CD4-positive, CD25-positive, alpha-beta regulatory T cell (primary cell): ENCODE data around the gene GPHA2. TPM values are rescaled to one million over a fixed set of nuclear protein-coding genes. Genes with fewer than 3 reads are reported as not detected.

ENCODE experiments used
- ATAC-seq, 2 donors: fragments of 150-1000 bp; cut with Tn5 transposase; one replicate each; pipeline ENCODE4 v1.10.0; 2021; ENCODE audit warnings: low read depth in 2 of 2, moderate number of reproducible peaks in 2 of 2, moderate library complexity in 1 of 2
- DNase-seq, 3 donors: peaks; one replicate each; pipeline versions ENCODE4 v3.0.0 to v3.0.0-alpha.2; 2012 to 2022; ENCODE audit warnings: mixed read lengths in 1 of 3
- H3K27ac ChIP-seq: one replicate; pipeline ENCODE4 v1.7.0; 2013; ENCODE audit warnings: mild to moderate bottlenecking, low read length; ENCODE audit not compliant: insufficient read depth, poor library complexity, severe bottlenecking
- H3K27me3 ChIP-seq: one replicate; pipeline ENCODE4 v1.7.0; 2013; ENCODE audit warnings: low read length; ENCODE audit not compliant: control insufficient read depth, insufficient read depth
- H3K36me3 ChIP-seq: one replicate; pipeline ENCODE4 v1.7.0; 2013; ENCODE audit warnings: mild to moderate bottlenecking, low read length, moderate library complexity; ENCODE audit not compliant: control insufficient read depth, insufficient read depth
- H3K4me1 ChIP-seq: 2 replicates; pipeline ENCODE4 v1.7.0; 2013; ENCODE audit warnings: mild to moderate bottlenecking, low read length; ENCODE audit not compliant: insufficient read depth, control insufficient read depth, poor library complexity, severe bottlenecking
- H3K4me3 ChIP-seq: one replicate; pipeline ENCODE4 v1.7.0; 2013; ENCODE audit warnings: low read depth, mild to moderate bottlenecking, low read length, moderate library complexity
- H3K9me3 ChIP-seq, 2 experiments: 1 replicate in 1 of 2; 2 replicates in 1 of 2; pipeline ENCODE4 v1.7.0; 2013; ENCODE audit warnings: low read length in 2 of 2, mild to moderate bottlenecking in 1 of 2, moderate library complexity in 1 of 2; ENCODE audit not compliant: control insufficient read depth in 2 of 2
- H3K27ac Mint-ChIP-seq, 3 donors: one replicate each; pipeline ENCODE4 v1.8.0; 2020 to 2022; ENCODE audit warnings: mild to moderate bottlenecking in 3 of 3, mixed read lengths in 3 of 3, moderate library complexity in 2 of 3
- H3K27me3 Mint-ChIP-seq: one replicate; pipeline ENCODE4 v1.8.0; 2022; ENCODE audit warnings: mild to moderate bottlenecking, mixed read lengths
- H3K36me3 Mint-ChIP-seq: one replicate; pipeline ENCODE4 v1.8.0; 2020; ENCODE audit warnings: mixed read lengths
- H3K4me1 Mint-ChIP-seq, 4 donors: one replicate each; pipeline ENCODE4 v1.8.0; 2020 to 2022; ENCODE audit warnings: mixed read lengths in 4 of 4, mild to moderate bottlenecking in 1 of 4
- H3K4me3 Mint-ChIP-seq, 4 donors: one replicate each; pipeline ENCODE4 v1.8.0; 2020 to 2022; ENCODE audit warnings: mild to moderate bottlenecking in 4 of 4, mixed read lengths in 4 of 4, moderate library complexity in 3 of 4
- H3K9me3 Mint-ChIP-seq, 7 donors: one replicate each; pipeline ENCODE4 v1.8.0; 2020 to 2022; ENCODE audit warnings: mixed read lengths in 7 of 7, mild to moderate bottlenecking in 3 of 7, moderate library complexity in 2 of 7
- polyA plus RNA-seq, 4 donors: library from polyadenylated mRNA; unstranded; fragments of 300-500 nt; fragmentation: Illumina TruSeq; gene quantifications; one replicate each; pipeline ENCODE4 v1.2.3, GENCODE V29; 2021
- total RNA-seq: library from RNA; stranded (reverse); gene quantifications from one replicate; pipeline ENCODE4 v1.2.3, GENCODE V29; 2022

GPHA2 gene
- total and polyA plus RNA-seq, 5 donors from 2014 or later: not detected

DNA sequence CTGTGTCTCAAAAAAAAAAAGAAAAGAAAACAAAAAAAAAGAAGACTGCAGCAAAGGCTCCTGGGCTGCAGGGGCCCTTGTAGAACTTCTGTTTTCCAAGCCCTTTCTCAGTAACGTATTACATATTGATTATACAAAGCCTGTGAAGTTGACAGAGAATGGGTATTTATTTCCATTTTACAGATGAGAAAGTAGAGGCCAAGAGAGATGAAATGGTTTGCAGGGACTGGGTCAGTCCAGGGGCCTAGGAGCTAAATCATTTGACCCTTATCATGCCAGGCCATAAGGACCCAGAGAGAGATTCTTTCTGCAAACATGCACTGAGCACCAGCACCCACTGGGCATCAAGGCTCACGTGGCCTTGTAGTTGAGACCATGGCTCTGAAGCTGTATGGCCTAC lies 6.7 kb downstream of the GPHA2 start:
- H3K4me3 ChIP-seq: no peak overlapping the region
- no peaks in the 10 kb centered on the region for H3K9me3 ChIP-seq
- Mint-ChIP-seq H3K4me3 (no peak overlapping the region), H3K27ac (no peak overlapping the region), H3K27me3 (no peaks in the 10 kb centered on the region), H3K9me3 (no peaks in the 10 kb centered on the region), H3K36me3 (peaks cover 32% of the 10 kb centered on the region), H3K4me1 (peaks cover 0 to 16% (median 4%) of the 10 kb centered on the region in 4 donors)
- peaks cover 35% of the 10 kb centered on the region for H3K36me3 ChIP-seq
- DNase-seq (no peak), ATAC-seq (no peak)
- H3K27ac ChIP-seq: no peak overlapping the region
- H3K27me3 ChIP-seq: no peaks in the 10 kb centered on the region
- H3K4me1 ChIP-seq: peaks cover 15% of the 10 kb centered on the region

GRCh38 chr11:64926689-64927088 lies 9.0 kb downstream of the GPHA2 start:
- DNase-seq: no peak
- peak overlapping the region in 1 of 3 donors; percentile 70 for H3K27ac Mint-ChIP-seq
- no peak for ATAC-seq
- H3K4me3 Mint-ChIP-seq: peak overlapping the region in 2 of 4 donors; percentile 76 to 79
- no peak overlapping the region for H3K27ac ChIP-seq
- no peaks in the 10 kb centered on the region for H3K27me3 ChIP-seq
- peaks cover 15% of the 10 kb centered on the region for H3K36me3 Mint-ChIP-seq
- H3K36me3 ChIP-seq: peaks cover 20% of the 10 kb centered on the region
- H3K27me3 Mint-ChIP-seq: no peaks in the 10 kb centered on the region
- H3K4me3 ChIP-seq: no peak overlapping the region
- no peaks in the 10 kb centered on the region for H3K9me3 Mint-ChIP-seq
- peaks cover 0 to 21% (median 5%) of the 10 kb centered on the region in 4 donors for H3K4me1 Mint-ChIP-seq
- H3K9me3 ChIP-seq: no peaks in the 10 kb centered on the region
- peaks cover 20% of the 10 kb centered on the region for H3K4me1 ChIP-seq

DNA sequence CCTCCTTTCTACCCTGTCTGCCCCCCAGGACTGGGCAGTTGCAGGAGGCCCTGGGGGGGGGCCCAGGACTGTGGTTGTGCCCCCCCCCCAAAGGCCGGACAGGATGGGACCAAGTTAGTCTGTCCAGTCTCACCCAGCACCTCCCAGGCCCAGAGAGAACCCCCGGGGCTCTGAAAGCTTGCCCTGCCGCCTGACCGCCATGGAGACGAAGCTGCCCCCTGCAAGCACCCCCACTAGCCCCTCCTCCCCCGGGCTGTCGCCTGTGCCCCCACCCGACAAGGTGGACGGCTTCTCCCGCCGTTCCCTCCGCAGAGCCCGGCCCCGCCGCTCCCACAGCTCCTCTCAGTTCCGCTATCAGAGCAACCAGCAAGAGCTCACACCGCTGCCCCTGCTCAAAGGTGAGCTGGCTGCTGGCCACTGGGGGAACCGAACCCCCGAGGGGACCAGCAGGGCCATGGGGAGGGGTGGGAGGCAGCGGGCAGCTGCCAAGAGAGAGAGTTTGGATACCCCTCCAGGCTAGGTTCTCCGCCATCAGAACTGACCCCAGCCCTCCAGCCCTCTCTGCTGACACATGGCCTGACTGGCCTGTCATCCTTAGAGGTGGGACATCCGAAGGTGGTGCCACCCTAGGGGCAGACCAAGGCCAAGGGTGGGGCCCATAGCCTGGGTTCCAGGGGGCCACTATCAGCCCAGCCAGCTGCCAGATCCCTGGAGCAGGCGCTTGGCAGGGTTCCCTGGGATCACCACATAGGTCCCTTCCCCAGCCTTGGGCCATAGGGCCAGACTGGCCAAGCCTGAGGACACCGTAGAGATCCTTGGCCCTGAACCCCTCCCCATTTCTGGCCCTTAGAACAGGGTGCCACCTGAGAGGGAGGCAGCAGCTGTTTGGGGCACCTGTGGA lies 9.9 kb downstream of the GPHA2 start:
- Mint-ChIP-seq H3K9me3 (no peaks in the 10 kb centered on the region), H3K4me1 (peaks cover 0 to 21% (median 5%) of the 10 kb centered on the region in 4 donors), H3K36me3 (peaks cover 11% of the 10 kb centered on the region), H3K4me3 (peak overlapping the region; percentile 85 to 99 (median 94)), H3K27ac (peak overlapping the region in 2 of 3 donors; percentile 69 to 98), H3K27me3 (no peaks in the 10 kb centered on the region)
- no peak for DNase-seq
- Histone ChIP-seq H3K4me3 (no peak overlapping the region), H3K4me1 (peaks cover 20% of the 10 kb centered on the region), H3K9me3 (no peaks in the 10 kb centered on the region), H3K36me3 (peaks cover 11% of the 10 kb centered on the region), H3K27ac (no peak overlapping the region), H3K27me3 (no peaks in the 10 kb centered on the region)
- no peak for ATAC-seq

- Mint-ChIP-seq H3K9me3 (no peaks in the 10 kb centered on the region), H3K27ac (peak overlapping the region; percentile 63 to 98 (median 91)), H3K36me3 (peaks cover 3% of the 10 kb centered on the region), H3K4me1 (peaks cover 0 to 21% (median 5%) of the 10 kb centered on the region in 4 donors), H3K27me3 (no peaks in the 10 kb centered on the region), H3K4me3 (peak overlapping the region; percentile 83 to 99 (median 94))
- Histone ChIP-seq H3K27ac (peak overlapping the region; percentile 80), H3K9me3 (no peaks in the 10 kb centered on the region), H3K4me3 (peak overlapping the region; percentile 48), H3K4me1 (peaks cover 20% of the 10 kb centered on the region), H3K27me3 (no peaks in the 10 kb centered on the region), H3K36me3 (peaks cover 4% of the 10 kb centered on the region)
- ATAC-seq (peak in 1 of 2 donors; percentile 0), DNase-seq (no peak)
Observed at GRCh38 chr11:64924910-64925284, 10.8 kb downstream of the GPHA2 start.

DNA sequence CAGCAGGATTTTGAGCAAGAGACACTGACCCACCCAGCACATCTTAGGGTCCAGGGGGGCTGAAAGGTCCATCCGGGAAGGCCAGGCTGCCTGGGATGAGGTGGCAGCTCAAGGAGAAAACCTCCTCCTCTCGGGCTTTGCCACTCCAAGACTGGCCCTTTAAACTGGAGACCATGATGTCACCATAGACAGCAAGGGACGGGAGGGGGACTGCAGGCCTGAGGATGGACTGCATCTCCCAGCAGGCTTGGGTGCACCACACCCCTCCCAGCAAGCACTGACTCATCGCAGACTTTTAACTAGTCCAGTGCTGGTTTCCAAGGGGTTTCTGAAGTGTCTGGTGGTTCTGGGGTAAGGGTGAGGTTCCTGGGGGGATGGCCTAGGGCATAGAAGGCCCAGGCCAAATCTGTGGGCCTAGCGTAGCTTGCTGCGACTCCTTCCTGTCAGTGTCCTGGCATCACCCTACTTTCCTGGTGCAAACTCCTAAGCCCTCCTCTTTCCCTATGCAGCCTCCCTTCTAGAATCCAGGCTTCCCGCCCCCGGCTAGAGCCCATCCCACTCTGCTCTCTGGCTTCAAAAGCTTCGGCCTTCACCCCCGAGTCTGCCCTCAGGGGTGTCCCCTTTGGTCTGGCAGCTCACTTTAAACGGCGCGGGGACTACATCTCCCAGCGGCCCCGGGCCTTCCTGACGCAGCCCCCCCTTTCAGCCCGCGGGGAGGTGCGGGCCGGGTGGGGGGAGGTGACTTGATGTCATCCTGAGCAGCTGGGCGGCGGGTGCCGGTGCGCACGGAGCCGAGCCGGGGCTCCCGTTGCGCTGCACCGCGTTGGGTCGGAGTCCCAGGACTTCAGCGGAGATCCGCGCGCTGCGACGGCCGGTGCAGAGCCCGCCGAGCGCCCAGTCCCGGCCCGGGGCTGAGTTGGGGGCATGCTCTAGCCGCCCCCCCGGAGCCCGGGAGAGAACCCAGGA lies 11.5 kb downstream of the GPHA2 start, which contains the start of gene PPP2R5B:
Gene PPP2R5B, plus strand, starts transcription at position 746 of the 966 bp plus-strand sequence. CDS start 1,046 bp downstream, outside the sequence.
- H3K27me3 Mint-ChIP-seq: no peaks in the 10 kb centered on the region
- ATAC-seq (peak; percentile 95), DNase-seq (peak; percentile 88 to 94 (median 90))
- H3K27ac Mint-ChIP-seq: peak within 1 kb of the TSS; percentile 63 to 98 (median 98)
- H3K4me3 ChIP-seq: peak within 1 kb of the TSS; percentile 86
- H3K36me3 Mint-ChIP-seq: no peaks in the 10 kb centered on the region
- H3K27ac ChIP-seq: peak within 1 kb of the TSS; percentile 80
- H3K9me3 Mint-ChIP-seq: no peaks in the 10 kb centered on the region
- H3K4me1 ChIP-seq: peaks cover 20% of the 10 kb centered on the region
- peaks cover 4% of the 10 kb centered on the region for H3K36me3 ChIP-seq
- H3K9me3 ChIP-seq: no peaks in the 10 kb centered on the region
- no peaks in the 10 kb centered on the region for H3K27me3 ChIP-seq
- peak within 1 kb of the TSS; percentile 92 to 99 (median 96) for H3K4me3 Mint-ChIP-seq
- H3K4me1 Mint-ChIP-seq: peaks cover 0 to 21% (median 5%) of the 10 kb centered on the region in 4 donors

DNA sequence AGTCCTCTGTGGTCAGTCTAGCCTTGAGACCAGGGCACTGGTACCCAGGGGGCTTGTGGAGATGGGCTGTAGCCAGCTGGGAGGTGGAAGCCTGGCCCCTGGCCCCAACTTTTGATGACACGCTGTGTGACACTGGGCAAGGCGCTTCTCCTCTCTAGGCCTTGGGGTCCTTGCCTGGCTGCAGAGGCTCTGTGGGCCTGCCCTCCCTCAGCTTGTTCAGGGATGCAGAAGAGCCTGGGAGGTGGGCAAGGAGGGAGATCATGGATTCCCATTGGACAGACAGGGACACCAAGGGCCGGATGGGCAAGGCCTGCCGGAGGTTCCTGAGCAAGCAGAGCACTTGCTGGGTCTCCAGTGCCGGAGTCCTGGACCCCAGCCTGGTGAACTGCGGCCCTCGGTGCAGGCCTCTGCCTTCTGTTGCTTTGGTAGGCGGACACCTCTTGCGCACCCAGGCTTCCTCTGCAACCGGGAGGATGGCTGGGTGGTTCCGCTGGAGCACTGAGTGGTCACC lies 12.5 kb downstream of the GPHA2 start:
- H3K4me3 Mint-ChIP-seq: peak overlapping the region in 1 of 4 donors; percentile 27
- H3K27ac Mint-ChIP-seq: peak overlapping the region in 1 of 3 donors; percentile 98
- peaks cover 0 to 22% (median 5%) of the 10 kb centered on the region in 4 donors for H3K4me1 Mint-ChIP-seq
- Histone ChIP-seq H3K27ac (no peak overlapping the region), H3K27me3 (no peaks in the 10 kb centered on the region), H3K9me3 (no peaks in the 10 kb centered on the region), H3K36me3 (no peaks in the 10 kb centered on the region), H3K4me3 (no peak overlapping the region), H3K4me1 (peaks cover 20% of the 10 kb centered on the region)
- no peaks in the 10 kb centered on the region for H3K9me3 Mint-ChIP-seq
- no peak for DNase-seq
- H3K27me3 Mint-ChIP-seq: no peaks in the 10 kb centered on the region
- ATAC-seq: no peak
- no peaks in the 10 kb centered on the region for H3K36me3 Mint-ChIP-seq

GRCh38 chr11:64921384-64921783 lies 14.3 kb downstream of the GPHA2 start:
- Mint-ChIP-seq H3K4me1 (peaks cover 5 to 35% (median 16%) of the 10 kb centered on the region in 4 donors), H3K36me3 (no peaks in the 10 kb centered on the region), H3K9me3 (no peaks in the 10 kb centered on the region), H3K27me3 (no peaks in the 10 kb centered on the region), H3K27ac (no peak overlapping the region), H3K4me3 (peak overlapping the region in 1 of 4 donors; percentile 43)
- Histone ChIP-seq H3K4me1 (peaks cover 30% of the 10 kb centered on the region), H3K36me3 (no peaks in the 10 kb centered on the region), H3K4me3 (no peak overlapping the region), H3K27me3 (no peaks in the 10 kb centered on the region), H3K9me3 (no peaks in the 10 kb centered on the region), H3K27ac (no peak overlapping the region)
- DNase-seq: no peak
- no peak for ATAC-seq
